GM12892 (cell line): Measurements from ENCODE around the gene GSDMA.

Experiments used
- POLR2A ChIP-seq: IDR thresholded peaks from 2 replicates; pipeline ENCODE4 v1.6.1; 2011; ENCODE audit warnings: low read depth, low read length, control low read depth
- POLR2AphosphoS5 ChIP-seq: IDR thresholded peaks from 2 replicates; pipeline ENCODE4 v1.6.1; 2011; ENCODE audit warnings: low read depth, low read length, control low read depth
- TAF1 ChIP-seq: IDR thresholded peaks from 2 replicates; pipeline ENCODE4 v1.6.1; 2011; ENCODE audit warnings: low read depth, mild to moderate bottlenecking, control low read depth, low read length, borderline replicate concordance

- TF ChIP-seq POLR2A: peak; percentile 62; the same call in 1 of the 2 replicates
- 0 out of 2 replicates have a peak, but pooled peaks have one; percentile 39 for TF ChIP-seq POLR2AphosphoS5
- 0 out of 2 replicates have a peak, but pooled peaks have one; percentile 16 for TF ChIP-seq TAF1
These were observed 35.5 kb upstream of the GSDMA start, which contains the start of the genes LRRC3C and ORMDL3 for GRCh38 chr17:39927101-39927928.
